Anterior cingulate cortex (tissue), 58 donors: ENCODE measurements around the gene POLR1G.

ENCODE experiments used
- DNase-seq, 58 donors: peaks; one replicate each; lab custom pipeline; 2025; lab: John Stamatoyannopoulos, UW

The POLR1G gene

GRCh38 chr19:45443462-45444317 lies 37.2 kb downstream of the POLR1G start:
- peak in 55 of 58 donors; percentile 7 to 91 (median 56) for DNase-seq

GRCh38 chr19:45444318-45445041 lies 38.0 kb downstream of the POLR1G start:
- peak in 53 of 58 donors; percentile 24 to 95 (median 74) for DNase-seq

DNA sequence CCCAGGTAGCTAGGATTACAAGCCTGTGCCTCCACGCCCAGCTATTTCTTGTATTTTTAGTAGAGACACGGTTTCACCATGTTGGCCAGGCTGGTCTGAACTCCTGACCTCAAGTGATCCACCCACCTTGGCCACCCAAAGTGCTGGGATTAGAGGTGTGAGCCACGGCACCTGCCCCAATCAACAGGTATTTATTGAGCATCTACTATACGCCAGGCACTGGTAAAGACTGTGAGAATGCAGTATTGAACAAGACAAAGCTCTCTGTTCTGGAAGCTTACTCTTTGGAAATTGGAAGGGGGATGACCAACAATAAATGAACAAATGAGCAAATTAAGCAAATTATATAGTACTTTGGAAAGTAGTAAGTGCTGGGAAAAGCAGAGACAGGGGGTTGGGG lies 38.7 kb downstream of the POLR1G start:
- DNase-seq = no peak

GRCh38 chr19:45446295-45446694 lies 39.9 kb downstream of the POLR1G start:
- DNase-seq = no peak

DNA sequence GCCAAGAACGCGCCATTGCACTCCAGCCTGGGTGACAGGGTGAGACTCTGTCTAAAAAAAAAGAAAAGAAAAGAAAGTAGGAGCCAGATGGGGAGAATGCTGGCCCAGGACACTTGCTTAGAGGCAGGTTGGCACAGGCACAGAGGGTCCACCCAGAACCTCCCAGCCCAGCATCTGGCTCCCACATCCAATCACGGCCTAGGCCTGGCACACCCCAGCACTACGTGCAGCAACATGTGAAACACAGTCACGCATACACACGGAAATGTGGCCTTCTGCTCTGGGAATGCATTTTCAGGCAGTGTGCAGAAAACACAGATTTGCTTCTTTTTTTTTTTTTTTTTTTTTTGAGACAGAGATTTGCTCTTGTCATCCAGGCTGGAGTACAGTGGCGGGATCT lies 40.5 kb downstream of the POLR1G start:
- DNase-seq = no peak

DNA sequence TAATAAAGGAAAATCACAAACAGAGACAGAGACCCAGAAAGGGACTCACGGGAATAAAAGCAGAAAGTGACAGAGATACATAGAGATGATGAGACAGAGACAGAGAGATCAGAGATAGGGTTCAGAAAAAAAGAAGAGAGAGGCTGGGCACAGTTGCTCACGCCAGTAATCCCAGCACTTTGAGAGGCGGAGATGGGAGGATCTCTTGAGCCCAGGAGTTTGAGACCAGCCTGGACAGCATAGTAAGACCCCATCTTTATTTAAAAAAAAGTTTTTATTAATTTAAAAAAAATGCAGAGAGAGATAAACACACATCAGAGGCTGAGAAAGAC lies 41.9 kb downstream of the POLR1G start:
- no peak for DNase-seq

DNA sequence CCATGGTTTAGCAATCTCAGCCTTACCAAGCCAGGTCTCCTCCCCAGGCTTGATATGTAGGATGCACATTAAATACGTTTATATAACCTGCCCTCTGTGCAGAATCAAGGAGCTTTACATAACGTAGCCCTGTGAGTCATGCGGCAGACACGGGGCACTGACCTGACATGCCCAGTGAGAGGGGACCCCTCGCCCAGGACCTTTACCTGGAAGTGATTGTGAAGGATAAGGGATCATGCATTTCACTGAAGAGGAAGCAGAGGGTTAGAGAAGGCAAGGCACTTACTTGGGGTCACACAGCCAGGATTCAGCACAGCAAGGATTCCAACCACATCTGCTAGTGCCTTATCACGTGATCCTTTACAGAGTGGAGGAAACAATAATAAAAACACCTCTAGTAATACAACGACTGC lies 42.4 kb downstream of the POLR1G start:
- DNase-seq = peak in 2 of 58 donors; percentile 13 to 19

- no peak for DNase-seq
Measured at GRCh38 chr19:45450012-45450333, 43.5 kb downstream of the POLR1G start.

GRCh38 chr19:45451131-45451849 lies 44.8 kb downstream of the POLR1G start:
- peak in 7 of 58 donors; percentile 16 to 63 (median 42) for DNase-seq

GRCh38 chr19:45451850-45452387 lies 45.5 kb downstream of the POLR1G start:
- DNase-seq = no peak

- DNase-seq = peak in 12 of 58 donors; percentile 8 to 72 (median 22)
Measured at GRCh38 chr19:45455707-45456499, 49.5 kb downstream of the POLR1G start.

DNA sequence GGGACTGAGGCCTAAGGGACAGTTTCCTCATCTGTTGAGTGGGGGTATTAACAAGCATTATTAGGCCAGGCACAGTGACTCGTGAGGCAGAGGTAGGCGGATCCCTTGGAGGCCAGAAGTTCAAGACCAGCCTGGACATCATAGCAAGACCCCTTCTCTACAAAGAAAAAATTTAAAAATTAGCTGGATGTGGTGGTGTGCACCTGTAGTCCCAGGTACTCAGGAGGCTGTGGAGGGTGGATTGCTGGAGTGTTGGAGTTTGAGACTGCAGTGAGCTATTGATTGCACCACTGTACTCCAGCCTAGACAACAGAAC lies 50.0 kb downstream of the POLR1G start:
- no peak for DNase-seq

DNA sequence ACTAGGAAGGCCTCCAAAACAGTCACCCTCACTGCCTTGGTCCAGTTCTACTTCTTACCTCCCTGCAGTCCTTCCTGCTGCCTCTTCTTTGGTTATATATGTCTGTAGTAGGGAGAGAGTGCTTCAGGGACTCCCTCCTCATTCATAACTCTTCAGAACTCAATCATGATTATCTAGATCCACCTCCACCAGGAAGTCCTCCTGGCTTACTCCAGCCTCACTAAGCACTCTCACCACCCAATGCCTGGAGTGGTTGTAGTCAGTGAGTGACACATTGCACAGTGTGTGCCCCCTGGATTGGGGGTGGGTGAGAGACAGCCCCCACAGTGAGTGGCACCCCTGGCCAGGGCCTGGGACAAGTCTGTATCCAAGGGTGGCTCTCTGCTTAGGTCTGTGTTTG lies 51.3 kb downstream of the POLR1G start:
- no peak for DNase-seq
